Spleen (tissue), 11 donors: ENCODE data around the gene METAP2. TPM values are rescaled to one million over a fixed set of nuclear protein-coding genes. Genes with fewer than 3 reads are reported as not detected.

Source experiments
- DNase-seq: peaks from one replicate; pipeline ENCODE4 v3.0.0-alpha.2; 2020
- H3K27ac ChIP-seq, 8 donors: fragments of 200-600 bp; sonication (generic) in 7 of 8; 1 replicate in 4 of 8; 2 replicates in 4 of 8; pipeline versions ENCODE4 v1.5.0 to v1.8.0; 2016 to 2021; ENCODE audit warnings: inconsistent platforms in 4 of 8, mild to moderate bottlenecking in 4 of 8, moderate library complexity in 1 of 8
- H3K27me3 ChIP-seq, 7 donors: fragments of 200-600 bp; sonication (generic) in 6 of 7; replicated peaks in 1 of 7; 1 replicate in 4 of 7; 2 replicates in 3 of 7; pipeline versions ENCODE4 v1.5.0 to v1.8.0; 2016 to 2021; ENCODE audit warnings: inconsistent platforms in 3 of 7, mild to moderate bottlenecking in 1 of 7
- H3K36me3 ChIP-seq, 6 donors: fragments of 200-600 bp; sonication (generic) in 5 of 6; 1 replicate in 4 of 6; 2 replicates in 2 of 6; pipeline versions ENCODE4 v1.5.0 to v1.8.0; 2016 to 2021; ENCODE audit warnings: inconsistent platforms in 2 of 6
- H3K4me1 ChIP-seq, 6 donors: fragments of 200-600 bp; sonication (generic) in 5 of 6; 1 replicate in 3 of 6; 2 replicates in 3 of 6; pipeline versions ENCODE4 v1.5.0 to v1.8.0; 2016 to 2021; ENCODE audit warnings: inconsistent platforms in 3 of 6
- H3K4me3 ChIP-seq, 8 donors: fragments of 200-600 bp; sonication (generic) in 7 of 8; 1 replicate in 4 of 8; 2 replicates in 4 of 8; pipeline versions ENCODE4 v1.5.0 to v1.8.0; 2016 to 2021; ENCODE audit warnings: inconsistent platforms in 4 of 8, mild to moderate bottlenecking in 4 of 8, moderate library complexity in 2 of 8
- H3K9me3 ChIP-seq, 8 donors: fragments of 200-600 bp; sonication (generic) in 7 of 8; 1 replicate in 4 of 8; 2 replicates in 4 of 8; pipeline versions ENCODE4 v1.5.0 to v1.8.0; 2016 to 2021; ENCODE audit warnings: inconsistent platforms in 4 of 8
- CTCF ChIP-seq, 11 experiments: fragments of 200-600 bp in 7 of 11; fragments of 450-650 bp in 4 of 11; sonication (generic) in 4 of 11; IDR thresholded peaks in 8 of 11; conservative IDR thresholded peaks in 3 of 11; 1 replicate in 7 of 11; 2 replicates in 4 of 11; pipeline versions ENCODE4 v1.4.0 to v1.8.0; 2016 to 2021; ENCODE audit warnings: antibody characterized with exemption in 11 of 11, inconsistent platforms in 4 of 11, mild to moderate bottlenecking in 1 of 11
- POLR2A ChIP-seq, 3 donors: fragments of 450-650 bp; IDR thresholded peaks; one replicate each; pipeline ENCODE4 v1.5.1; 2017; ENCODE audit warnings: antibody characterized with exemption in 3 of 3, mild to moderate bottlenecking in 1 of 3
- POLR2AphosphoS5 ChIP-seq, 3 donors: sonication (generic); formaldehyde crosslinking; IDR thresholded peaks; one replicate each; pipeline ENCODE4 v1.5.1; 2017; ENCODE audit warnings: antibody characterized with exemption in 3 of 3
- whole genome bisulfite sequencing, 5 donors: extraction: QIAGEN DNeasy Blood & Tissue Kit in 3 of 5; methylation state at CpG; one replicate each; pipeline versions ENCODE4 v1.1.5 to v1.1.7; 2013 to 2018; 5-methylcytosine and 5-hydroxymethylcytosine counted together
- intact Hi-C: fragments of 100-400 bp; cut with DNase I; formaldehyde crosslinking; loops from one replicate; pipeline ENCODE4 v1.15.0; 2023; ENCODE audit warnings: low total_unique reads
- polyA plus RNA-seq, 3 donors: library from polyadenylated mRNA; stranded (reverse); fragments of 200-250 nt; gene quantifications; one replicate each; pipeline ENCODE4 v1.2.1, GENCODE V29; 2013
- total RNA-seq, 7 donors: library from RNA; depleted of rRNA in 3 of 7; stranded (reverse); fragments of >200 nt in 3 of 7; fragmentation: NEBNext Ultra II Directional in 4 of 7; extraction: Animal tissue kit (Norgen Biotek cat#: 25700) in 4 of 7; gene quantifications; one replicate each; pipeline versions ENCODE4 v1.1.0 to v1.2.1, GENCODE V29; 2016 to 2021
- donor health status: healthy with polysubstance abuse.
- donor health status: DM: no; HTN: no; CAD: no; lungs with moderate emphysema.
- donor health status: DM: no; HTN: no; CAD: no.
- donor health status: Bipolar disorder and iron deficiency.
- donor health status: healthy.
- donor health status: DM: no; HTN: no; CAD: no.
- donor health status: DM: yes; HTN: yes; CAD: no.

The METAP2 gene
- total and polyA plus RNA-seq, 10 donors, result 29.8 to 69.2 (median 45.7) TPM

DNA sequence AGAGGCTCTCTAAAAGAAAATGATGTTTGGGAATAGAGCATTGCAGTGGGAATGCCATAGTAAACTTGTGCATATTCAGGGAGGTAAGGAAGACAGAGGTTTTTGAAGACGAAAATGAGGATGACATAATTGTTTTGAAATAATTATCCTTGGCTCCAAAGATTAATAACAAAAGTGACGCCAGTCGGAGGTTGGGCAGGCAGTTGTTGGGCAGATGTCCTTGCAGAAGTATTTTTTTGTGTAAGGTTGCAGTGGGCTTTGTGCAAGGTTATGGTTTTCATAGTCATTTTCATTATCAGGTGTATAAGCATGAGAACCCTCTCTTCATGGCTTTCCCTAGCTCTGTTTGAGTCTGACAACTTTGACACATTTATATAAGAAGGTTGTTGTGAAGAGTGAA, 35.3 kb downstream of the METAP2 start:
- TF ChIP-seq POLR2A (IDR thresholded peaks at IDR 0.05), result no peak
- TF ChIP-seq POLR2AphosphoS5 (IDR thresholded peaks at IDR 0.05), result no peak
- TF ChIP-seq CTCF (IDR thresholded peaks at IDR 0.05 in 8 of 11, conservative IDR thresholded peaks at IDR 0.05 in 3 of 11), result no peak
- H3K36me3 ChIP-seq, result peaks cover 4 to 100% (median 79%) of the 10 kb centered on the region in 6 donors
- H3K4me1 ChIP-seq, result no peaks in the 10 kb centered on the region
- no peak for DNase-seq
- no peaks in the 10 kb centered on the region for H3K27me3 ChIP-seq
- no peaks in the 10 kb centered on the region for H3K9me3 ChIP-seq
- no peak overlapping the region for H3K27ac ChIP-seq
- H3K4me3 ChIP-seq, result no peak overlapping the region
- 74 to 88% (median 81%) methylated on average over 3 of the region's 3 CpGs for WGBS, 5 donors
- intact Hi-C loops, result no loop called here

GRCh38 chr12:95511977-95512376, 38.0 kb downstream of the METAP2 start:
- Histone ChIP-seq H3K36me3 (peaks cover 4 to 97% (median 60%) of the 10 kb centered on the region in 6 donors), H3K27ac (no peak overlapping the region), H3K27me3 (no peaks in the 10 kb centered on the region), H3K4me3 (no peak overlapping the region), H3K4me1 (no peaks in the 10 kb centered on the region), H3K9me3 (no peaks in the 10 kb centered on the region)
- WGBS, 5 donors, result 94 to 100% (median 96%) methylated on average over 1 of the region's 1 CpG
- intact Hi-C loops, result no loop called here
- no peak for TF ChIP-seq CTCF (IDR thresholded peaks at IDR 0.05 in 8 of 11, conservative IDR thresholded peaks at IDR 0.05 in 3 of 11)
- TF ChIP-seq POLR2AphosphoS5 (IDR thresholded peaks at IDR 0.05), result no peak
- TF ChIP-seq POLR2A (IDR thresholded peaks at IDR 0.05), result no peak
- DNase-seq, result no peak

DNA sequence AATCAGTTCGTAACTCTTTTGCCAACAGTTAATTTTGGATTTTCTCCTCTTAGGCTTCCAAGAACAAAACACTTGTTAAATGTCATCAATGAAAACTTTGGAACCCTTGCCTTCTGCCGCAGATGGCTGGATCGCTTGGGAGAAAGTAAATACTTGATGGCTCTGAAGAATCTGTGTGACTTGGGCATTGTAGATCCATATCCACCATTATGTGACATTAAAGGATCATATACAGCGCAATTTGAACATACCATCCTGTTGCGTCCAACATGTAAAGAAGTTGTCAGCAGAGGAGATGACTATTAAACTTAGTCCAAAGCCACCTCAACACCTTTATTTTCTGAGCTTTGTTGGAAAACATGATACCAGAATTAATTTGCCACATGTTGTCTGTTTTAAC, 39.6 kb downstream of the METAP2 start:
- H3K9me3 ChIP-seq, result no peaks in the 10 kb centered on the region
- intact Hi-C loops, result no loop called here
- H3K36me3 ChIP-seq, result peaks cover 4 to 80% (median 45%) of the 10 kb centered on the region in 6 donors

DNA sequence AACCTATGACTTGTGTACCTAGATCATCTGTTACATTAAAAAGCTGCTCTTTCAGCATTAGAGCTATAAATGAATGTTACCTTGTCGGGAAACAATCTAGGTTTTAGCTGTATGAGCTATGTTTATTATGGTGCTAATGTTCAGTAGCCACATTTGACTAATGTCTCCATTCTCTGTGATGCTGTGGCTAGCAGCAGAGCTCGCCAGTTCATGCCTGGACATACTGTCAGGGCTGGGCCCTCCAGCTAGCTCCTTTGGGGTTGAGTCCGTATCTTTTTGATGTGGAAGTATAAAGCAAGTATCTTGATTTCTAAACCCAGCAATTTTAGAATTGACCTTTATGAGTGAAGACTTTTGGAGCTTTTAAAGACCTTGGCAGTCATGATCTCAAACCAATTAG, 41.2 kb downstream of the METAP2 start:
- no peak for TF ChIP-seq CTCF (IDR thresholded peaks at IDR 0.05 in 8 of 11, conservative IDR thresholded peaks at IDR 0.05 in 3 of 11)
- TF ChIP-seq POLR2A (IDR thresholded peaks at IDR 0.05), result no peak
- TF ChIP-seq POLR2AphosphoS5 (IDR thresholded peaks at IDR 0.05), result no peak
- 94 to 99% (median 98%) methylated on average over 3 of the region's 3 CpGs for WGBS, 5 donors
- Histone ChIP-seq H3K4me3 (no peak overlapping the region), H3K36me3 (peaks cover 4 to 64% (median 43%) of the 10 kb centered on the region in 6 donors), H3K27me3 (no peaks in the 10 kb centered on the region), H3K27ac (no peak overlapping the region), H3K9me3 (no peaks in the 10 kb centered on the region), H3K4me1 (no peaks in the 10 kb centered on the region)
- intact Hi-C loops, result no loop called here
- no peak for DNase-seq

More for the DNA sequence above, 39.6 kb downstream of the METAP2 start:
- H3K27me3 ChIP-seq, result no peaks in the 10 kb centered on the region
- WGBS, 5 donors, result 97 to 99% (median 99%) methylated on average over 5 of the region's 5 CpGs
- no peaks in the 10 kb centered on the region for H3K4me1 ChIP-seq
- no peak for DNase-seq
- TF ChIP-seq POLR2AphosphoS5 (IDR thresholded peaks at IDR 0.05) (no peak), CTCF (IDR thresholded peaks at IDR 0.05 in 8 of 11, conservative IDR thresholded peaks at IDR 0.05 in 3 of 11) (no peak), POLR2A (IDR thresholded peaks at IDR 0.05) (no peak)
- H3K4me3 ChIP-seq, result no peak overlapping the region
- no peak overlapping the region for H3K27ac ChIP-seq
